BE2C (cell line): ENCODE measurements around the gene SEMA7A.

Experiments used
- DNase-seq: peaks from one replicate; pipeline ENCODE4 v3.0.0-alpha.2; 2020
- H3K27me3 ChIP-seq: fragments of 250-450 bp; sonication (Bioruptor Pico); 2 replicates; pipeline ENCODE4 v1.5.1; 2020; ENCODE audit warnings: mild to moderate bottlenecking
- H3K36me3 ChIP-seq: fragments of 250-450 bp; sonication (Bioruptor Pico); 2 replicates; pipeline ENCODE4 v1.5.1; 2020; ENCODE audit warnings: mild to moderate bottlenecking
- H3K4me1 ChIP-seq: fragments of 250-450 bp; sonication (Bioruptor Pico); 2 replicates; pipeline ENCODE4 v1.5.1; 2020
- H3K4me3 ChIP-seq: 2 replicates; pipeline ENCODE4 v1.5.1; 2011; ENCODE audit warnings: low read depth, low read length
- H3K9me3 ChIP-seq: fragments of 250-450 bp; sonication (Bioruptor Pico); 2 replicates; pipeline ENCODE4 v1.5.1; 2020
- CTCF ChIP-seq: IDR thresholded peaks from 2 replicates; pipeline ENCODE4 v1.5.1; 2012; ENCODE audit warnings: mild to moderate bottlenecking, low read depth, low read length

SEMA7A gene

GRCh38 chr15:74415966-74416916 is 17.5 kb downstream of the SEMA7A start:
- H3K36me3 ChIP-seq: no peaks in the 10 kb centered on the region

GRCh38 chr15:74414603-74415338 is 19.0 kb downstream of the SEMA7A start:
- H3K36me3 ChIP-seq: no peaks in the 10 kb centered on the region
- no peak for TF ChIP-seq CTCF

More at GRCh38 chr15:74415966-74416916, 17.5 kb downstream of the SEMA7A start:
- H3K27me3 ChIP-seq: no peaks in the 10 kb centered on the region
- H3K9me3 ChIP-seq: no peaks in the 10 kb centered on the region
- no peak overlapping the region for H3K4me3 ChIP-seq
- H3K4me1 ChIP-seq: peaks cover 17% of the 10 kb centered on the region
- TF ChIP-seq CTCF: no peak
- DNase-seq: no peak

GRCh38 chr15:74414081-74414580 is 19.6 kb downstream of the SEMA7A start:
- Histone ChIP-seq H3K4me3 (no peak overlapping the region), H3K9me3 (no peaks in the 10 kb centered on the region), H3K4me1 (peaks cover 17% of the 10 kb centered on the region), H3K27me3 (no peaks in the 10 kb centered on the region), H3K36me3 (no peaks in the 10 kb centered on the region)
- TF ChIP-seq CTCF: no peak
- DNase-seq: no peak

More at GRCh38 chr15:74414603-74415338, 19.0 kb downstream of the SEMA7A start:
- Histone ChIP-seq H3K4me1 (peaks cover 17% of the 10 kb centered on the region), H3K4me3 (no peak overlapping the region), H3K9me3 (no peaks in the 10 kb centered on the region), H3K27me3 (no peaks in the 10 kb centered on the region)
- no peak for DNase-seq

GRCh38 chr15:74413350-74414080 is 20.2 kb downstream of the SEMA7A start:
- H3K4me1 ChIP-seq: peaks cover 12% of the 10 kb centered on the region
- no peaks in the 10 kb centered on the region for H3K36me3 ChIP-seq

GRCh38 chr15:74412159-74412558 is 21.6 kb downstream of the SEMA7A start:
- H3K9me3 ChIP-seq: no peaks in the 10 kb centered on the region
- TF ChIP-seq CTCF: no peak
- H3K4me3 ChIP-seq: no peak overlapping the region
- DNase-seq: no peak
- H3K4me1 ChIP-seq: peaks cover 7% of the 10 kb centered on the region
- no peaks in the 10 kb centered on the region for H3K27me3 ChIP-seq
- H3K36me3 ChIP-seq: no peaks in the 10 kb centered on the region

More at GRCh38 chr15:74413350-74414080, 20.2 kb downstream of the SEMA7A start:
- Histone ChIP-seq H3K27me3 (no peaks in the 10 kb centered on the region), H3K9me3 (no peaks in the 10 kb centered on the region), H3K4me3 (no peak overlapping the region)
- TF ChIP-seq CTCF: no peak
- no peak for DNase-seq
